Astrocyte of the hippocampus (primary cell): ENCODE results near the gene SH2D2A.

ENCODE experiments used
- DNase-seq: peaks from one replicate; pipeline ENCODE4 v3.0.0; 2011; ENCODE audit warnings: low read depth, low spot score

SH2D2A gene

DNA sequence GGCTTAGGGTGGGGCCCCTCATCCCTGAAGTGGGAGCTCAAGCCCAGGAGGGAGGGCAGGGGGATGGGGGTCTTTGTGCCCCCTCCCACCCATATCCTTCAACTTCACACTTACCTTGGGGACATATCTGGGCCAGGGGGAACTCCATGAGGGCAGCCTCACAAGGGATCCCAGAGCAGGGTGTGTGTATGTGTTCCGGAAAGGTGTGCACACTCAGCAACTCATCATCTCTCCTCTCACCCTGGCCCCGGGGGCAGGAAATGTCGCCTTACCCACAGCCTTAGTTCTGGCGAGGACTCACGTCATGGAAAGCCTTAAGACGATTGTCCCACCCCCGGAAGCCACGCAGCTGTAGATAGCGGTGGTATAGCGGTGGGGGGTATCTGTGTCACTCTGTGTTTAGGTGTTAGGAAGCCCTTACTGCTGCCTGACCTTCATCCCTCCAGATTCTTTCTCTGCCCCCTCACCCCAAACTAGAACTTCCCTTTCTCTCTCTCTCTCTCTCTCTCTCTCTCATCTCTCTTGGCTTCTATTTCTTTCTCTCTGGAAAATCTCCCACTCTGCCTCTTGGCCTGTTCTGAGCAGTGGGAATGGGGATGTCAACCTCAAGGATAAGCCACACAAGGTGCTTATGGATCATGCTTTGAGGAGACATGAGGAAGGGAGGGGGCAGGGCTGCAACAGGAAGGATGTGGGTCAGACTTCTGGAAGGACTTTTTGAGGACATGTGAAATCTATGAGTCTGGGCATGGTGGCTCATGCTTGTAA lies at the start of gene SH2D2A:
Gene SH2D2A (minus strand): TSS at position 288 of the 768 bp plus-strand sequence. CDS start 140 bp downstream, at position 148.
- no peak for DNase-seq

DNA sequence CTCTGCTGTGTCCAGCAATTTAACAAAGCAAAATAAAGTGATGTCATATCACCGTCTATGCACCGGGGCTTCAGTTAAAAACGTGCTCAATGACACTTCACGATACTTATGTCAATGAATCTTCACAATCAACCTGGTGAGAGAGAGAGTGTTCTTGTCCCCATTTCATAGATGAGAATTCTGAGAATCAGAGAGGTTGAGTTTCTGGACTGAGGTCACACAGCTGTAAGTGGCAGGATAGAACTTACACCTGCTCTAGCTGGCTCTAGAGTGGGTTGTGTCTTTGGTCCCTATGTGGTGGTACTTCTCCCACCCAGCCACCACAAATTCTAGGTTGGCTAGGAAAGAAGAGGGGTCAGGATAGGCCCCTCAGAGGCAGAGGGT lies 49.2 kb upstream of the SH2D2A start:
- DNase-seq = no peak

GRCh38 chr1:156865258-156865657 lies 48.6 kb upstream of the SH2D2A start:
- DNase-seq = no peak

DNA sequence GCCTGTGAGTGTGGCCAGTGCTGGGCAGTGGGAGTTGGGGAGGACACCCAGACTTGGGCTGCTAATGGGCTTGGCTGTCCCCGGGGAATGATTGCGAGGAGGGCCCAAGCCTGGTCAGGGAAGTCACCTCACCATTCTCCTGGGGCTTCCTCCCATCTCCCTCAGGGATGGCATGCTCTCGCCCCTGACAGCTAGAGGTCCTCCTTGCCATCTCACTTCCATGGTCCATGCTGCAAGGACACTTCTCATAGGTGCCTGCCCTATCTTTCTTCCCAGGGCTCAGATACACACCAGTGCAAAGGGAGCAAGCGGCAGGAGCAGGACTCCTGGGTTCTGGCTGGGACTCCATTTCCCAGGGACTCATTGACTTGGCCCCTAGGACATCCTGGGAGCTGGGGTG lies 48.1 kb upstream of the SH2D2A start:
- DNase-seq = no peak

DNA sequence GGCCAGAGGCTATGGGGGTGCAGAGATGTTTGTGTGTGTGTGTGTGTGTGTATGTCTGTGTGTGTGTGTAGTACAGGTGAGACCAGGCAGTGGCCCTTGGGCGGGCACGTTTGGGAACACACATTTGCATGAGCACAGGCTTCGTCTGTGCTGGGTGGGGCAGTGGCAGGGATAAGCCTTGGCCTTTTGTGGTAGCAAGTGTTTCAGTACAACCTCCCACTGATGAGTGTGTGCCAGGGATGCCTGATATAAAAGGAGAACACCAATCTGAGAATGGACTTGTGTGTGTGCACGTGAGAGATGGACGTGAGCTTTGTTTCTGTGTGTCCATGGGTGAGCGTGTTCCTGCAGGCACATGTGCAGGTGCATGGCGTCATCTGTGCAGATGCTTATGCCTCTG lies 47.0 kb upstream of the SH2D2A start:
- DNase-seq = no peak

DNA sequence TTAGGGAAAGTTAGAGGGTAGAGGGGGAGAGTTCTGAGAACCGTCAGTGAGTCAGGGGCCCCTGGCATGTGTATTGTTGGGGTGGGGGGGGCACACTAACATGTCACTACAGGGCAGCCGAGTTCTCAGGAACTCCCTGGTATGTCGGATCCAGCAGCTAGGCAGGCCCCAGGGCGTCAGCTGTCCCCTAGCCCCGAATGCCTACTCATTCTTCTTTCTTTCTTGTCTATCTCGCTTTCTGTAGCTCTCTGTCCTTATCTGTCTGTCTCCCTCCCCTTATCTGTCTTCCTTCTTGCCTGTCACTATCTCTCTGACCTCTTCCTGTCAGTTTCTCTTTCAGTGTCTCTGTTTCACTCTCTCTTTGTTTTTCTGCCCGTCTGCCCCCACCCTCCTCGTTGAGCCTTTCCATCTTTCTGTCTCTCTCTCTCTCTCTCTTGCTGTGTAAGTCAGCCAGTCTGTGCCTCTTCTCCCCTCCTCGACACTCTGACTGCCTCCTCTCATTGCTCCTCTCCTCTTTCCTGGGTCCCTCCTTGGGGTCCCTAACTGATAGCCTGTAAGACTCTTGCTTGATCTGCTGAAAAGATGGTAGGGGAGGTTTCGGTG lies 46.5 kb upstream of the SH2D2A start:
- no peak for DNase-seq

GRCh38 chr1:156862584-156862983 lies 45.9 kb upstream of the SH2D2A start:
- no peak for DNase-seq

DNA sequence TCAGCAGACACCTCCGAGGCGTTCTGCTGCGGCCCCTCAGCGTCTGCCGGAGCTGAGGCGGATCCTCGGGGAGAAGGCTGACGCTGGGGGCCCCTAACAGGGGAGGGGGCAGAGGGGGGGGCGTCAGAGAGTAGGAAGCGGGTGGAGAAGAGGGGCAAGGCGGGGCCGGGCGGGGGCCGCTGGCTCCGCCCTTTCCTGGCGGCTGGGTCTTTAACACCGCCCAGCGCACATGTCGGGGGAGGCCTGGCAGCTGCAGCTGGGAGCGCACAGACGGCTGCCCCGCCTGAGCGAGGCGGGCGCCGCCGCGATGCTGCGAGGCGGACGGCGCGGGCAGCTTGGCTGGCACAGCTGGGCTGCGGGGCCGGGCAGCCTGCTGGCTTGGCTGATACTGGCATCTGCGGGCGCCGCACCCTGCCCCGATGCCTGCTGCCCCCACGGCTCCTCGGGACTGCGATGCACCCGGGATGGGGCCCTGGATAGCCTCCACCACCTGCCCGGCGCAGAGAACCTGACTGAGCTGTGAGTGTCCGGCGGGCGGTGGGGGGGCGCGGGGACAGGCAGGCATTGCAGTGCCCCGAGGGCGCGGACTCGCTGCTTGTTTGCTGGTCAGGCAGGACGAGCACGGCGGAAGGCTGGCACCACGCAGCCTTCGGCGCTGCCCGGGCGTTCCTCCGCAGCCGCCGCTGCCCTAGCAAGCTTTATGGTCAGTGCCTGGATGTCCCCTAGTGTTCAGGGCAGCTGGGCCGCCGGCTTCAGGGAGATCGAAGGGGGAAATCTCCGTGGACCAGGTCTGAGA lies 44.2 kb upstream of the SH2D2A start, which contains the start of gene NTRK1:
Gene NTRK1 (plus strand): TSS at position 238 of the 796 bp plus-strand sequence. CDS start 70 bp downstream, at position 308.
- DNase-seq = peak; percentile 49

GRCh38 chr1:156860113-156860627 lies 43.5 kb upstream of the SH2D2A start:
- peak; percentile 74 for DNase-seq

DNA sequence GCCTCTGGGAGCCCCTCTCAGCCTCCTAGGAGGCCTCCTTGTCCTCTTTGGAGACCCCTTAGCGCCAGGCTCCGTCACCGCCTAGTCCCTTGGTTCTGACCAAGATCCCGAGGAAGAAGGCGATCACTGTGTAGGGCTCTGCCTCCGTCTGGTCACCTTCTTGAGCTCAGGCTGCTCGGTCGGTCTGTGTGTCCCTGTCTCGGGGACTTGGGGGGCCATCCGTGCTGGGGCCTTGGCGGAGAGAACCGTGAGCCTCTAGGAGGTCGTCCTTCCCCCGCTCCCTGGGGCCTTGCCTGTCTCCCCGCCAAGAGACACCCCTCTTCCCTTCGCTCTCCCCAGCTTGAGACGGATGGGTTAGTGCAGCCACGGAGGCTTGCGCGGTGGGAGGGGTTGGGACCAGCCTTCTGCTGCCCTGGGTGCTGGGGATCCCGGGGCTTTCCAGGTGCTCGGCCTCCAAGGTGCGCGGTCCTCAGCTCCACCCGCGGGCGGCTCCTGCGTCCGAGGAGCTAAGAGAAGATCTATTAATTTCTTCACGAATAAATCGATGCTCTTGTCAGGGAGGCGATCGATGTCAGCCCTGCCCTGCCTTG lies 43.0 kb upstream of the SH2D2A start:
- peak; percentile 50 for DNase-seq

DNA sequence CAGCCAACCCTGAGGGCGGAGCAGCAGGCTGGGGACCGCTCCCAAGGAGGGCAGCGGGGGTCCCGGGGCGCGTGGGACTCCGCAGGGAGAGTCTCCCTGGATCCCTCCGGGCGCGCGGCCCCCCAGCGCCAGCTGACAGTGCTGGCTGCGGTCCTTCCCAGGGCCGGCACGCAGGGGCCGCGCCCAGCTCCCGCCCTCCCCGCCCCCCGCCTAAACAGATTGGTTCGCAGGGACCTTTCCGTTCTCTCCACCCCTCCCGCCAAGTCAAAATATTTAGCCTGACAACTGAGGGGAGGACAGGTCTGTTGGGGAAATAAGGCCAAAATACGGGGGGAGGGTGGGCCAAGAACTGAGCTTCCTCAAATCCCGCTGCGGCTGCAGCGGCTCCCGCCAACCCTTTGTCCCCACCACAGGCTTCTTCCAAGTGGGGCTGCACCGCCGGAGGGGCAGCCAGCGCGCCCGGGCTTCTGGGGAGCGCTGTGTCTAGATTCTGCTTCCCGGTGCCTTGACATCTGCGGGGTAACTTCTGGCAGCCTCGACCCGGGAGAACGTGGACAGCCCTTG lies 42.4 kb upstream of the SH2D2A start, which contains the start of gene INSRR:
Gene INSRR (minus strand): TSS at position 159 of the 564 bp plus-strand sequence. CDS start 496 bp downstream, outside the sequence.
- DNase-seq = no peak

GRCh38 chr1:156858555-156858956 lies 41.9 kb upstream of the SH2D2A start:
- no peak for DNase-seq

- DNase-seq = no peak
Observed at GRCh38 chr1:156857532-156857931, 40.9 kb upstream of the SH2D2A start.

DNA sequence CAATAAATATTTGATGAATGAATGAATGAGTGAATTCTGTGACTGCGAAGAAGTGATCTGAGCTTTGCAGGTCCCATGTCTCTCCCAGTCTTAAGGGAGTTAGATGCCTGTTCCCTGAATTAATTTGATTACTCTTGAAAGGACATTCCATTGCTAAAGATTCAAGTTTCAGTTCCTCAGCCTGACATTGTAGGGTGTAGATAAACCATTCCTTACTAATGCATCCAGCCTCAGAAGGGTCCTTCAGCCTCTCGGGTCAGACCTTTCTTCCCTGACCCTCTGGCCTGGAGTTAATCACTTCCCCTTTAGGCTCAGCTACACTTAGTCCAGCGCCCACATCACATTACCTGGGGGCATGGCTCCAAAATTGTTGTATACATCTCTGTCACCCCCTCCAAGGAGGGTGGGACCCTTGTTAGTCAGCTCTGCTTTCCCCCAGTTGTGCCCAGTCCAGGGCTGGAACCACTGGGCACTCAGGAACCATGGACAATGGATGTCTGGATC lies 39.7 kb upstream of the SH2D2A start:
- no peak for DNase-seq

GRCh38 chr1:156854634-156855033 lies 38.0 kb upstream of the SH2D2A start:
- DNase-seq = no peak

DNA sequence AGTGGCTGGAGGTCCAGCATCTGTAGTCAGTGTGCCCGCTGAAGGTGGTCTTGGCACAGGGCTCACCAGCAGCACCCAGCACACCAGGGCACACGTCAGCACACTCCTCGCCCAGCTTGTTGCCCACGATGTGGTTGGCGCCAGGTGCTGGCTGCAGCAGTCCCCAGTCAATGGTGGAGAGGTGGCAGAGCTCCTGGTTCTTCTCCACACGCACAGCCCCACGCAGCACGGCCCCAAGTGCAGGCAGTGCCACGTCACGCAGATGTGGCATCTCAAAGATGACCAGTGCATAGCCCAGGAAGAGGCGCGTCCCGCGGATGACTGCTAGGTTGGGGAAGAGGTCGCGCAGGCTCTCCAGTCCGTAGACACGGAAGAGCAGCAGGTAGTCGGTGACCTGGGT lies 37.1 kb upstream of the SH2D2A start:
- no peak for DNase-seq

- peak; percentile 52 for DNase-seq
Observed at GRCh38 chr1:156852418-156852874, 35.8 kb upstream of the SH2D2A start.

DNA sequence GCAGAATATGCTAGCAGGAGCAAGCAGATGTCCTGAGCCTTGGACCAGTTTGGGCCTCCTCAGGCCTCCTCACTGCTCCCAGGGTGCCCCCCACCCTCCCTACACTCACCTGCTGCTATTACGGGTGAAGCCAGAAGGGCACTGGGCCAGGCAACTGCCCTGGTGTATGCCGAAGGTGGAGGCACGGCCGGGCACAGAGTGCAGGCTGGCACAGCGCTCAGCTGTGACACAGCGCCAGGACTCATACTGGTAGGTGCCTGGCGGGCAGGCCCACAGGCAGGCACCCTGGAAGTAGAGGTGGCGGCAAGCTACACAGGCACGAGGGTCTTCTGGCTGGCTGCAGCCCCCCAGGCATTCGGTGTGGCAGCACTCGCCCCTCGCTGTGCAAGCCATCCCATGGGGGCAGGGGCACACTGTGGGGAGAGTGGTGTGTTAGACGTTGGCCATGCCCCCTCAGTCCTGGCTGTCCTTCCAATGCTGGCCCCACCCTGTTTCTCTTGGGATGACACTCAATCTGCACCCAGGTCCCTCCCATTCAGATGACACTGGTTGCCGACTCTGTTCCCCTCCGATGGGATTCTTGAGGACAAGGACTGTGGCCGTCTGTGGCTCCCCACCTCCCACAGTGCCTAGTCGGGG lies 35.2 kb upstream of the SH2D2A start:
- no peak for DNase-seq

DNA sequence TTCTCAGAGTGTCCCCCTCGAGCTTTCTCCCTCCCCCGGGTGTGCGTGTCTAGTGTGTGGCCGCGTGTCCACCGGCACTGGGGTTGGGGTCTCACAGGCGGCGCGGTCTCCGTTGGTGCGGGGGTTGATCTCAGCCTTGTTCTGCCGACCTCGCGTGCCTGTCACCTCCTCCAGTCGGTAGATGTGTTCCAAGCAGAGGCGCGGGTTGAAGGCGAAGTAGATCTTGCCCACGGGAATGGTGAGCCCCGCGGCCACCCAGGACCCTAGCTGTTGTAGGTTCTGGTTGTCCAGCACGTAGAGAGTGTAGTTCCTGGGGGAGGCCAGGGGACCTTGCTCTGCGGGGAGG lies 32.5 kb upstream of the SH2D2A start:
- no peak for DNase-seq

DNA sequence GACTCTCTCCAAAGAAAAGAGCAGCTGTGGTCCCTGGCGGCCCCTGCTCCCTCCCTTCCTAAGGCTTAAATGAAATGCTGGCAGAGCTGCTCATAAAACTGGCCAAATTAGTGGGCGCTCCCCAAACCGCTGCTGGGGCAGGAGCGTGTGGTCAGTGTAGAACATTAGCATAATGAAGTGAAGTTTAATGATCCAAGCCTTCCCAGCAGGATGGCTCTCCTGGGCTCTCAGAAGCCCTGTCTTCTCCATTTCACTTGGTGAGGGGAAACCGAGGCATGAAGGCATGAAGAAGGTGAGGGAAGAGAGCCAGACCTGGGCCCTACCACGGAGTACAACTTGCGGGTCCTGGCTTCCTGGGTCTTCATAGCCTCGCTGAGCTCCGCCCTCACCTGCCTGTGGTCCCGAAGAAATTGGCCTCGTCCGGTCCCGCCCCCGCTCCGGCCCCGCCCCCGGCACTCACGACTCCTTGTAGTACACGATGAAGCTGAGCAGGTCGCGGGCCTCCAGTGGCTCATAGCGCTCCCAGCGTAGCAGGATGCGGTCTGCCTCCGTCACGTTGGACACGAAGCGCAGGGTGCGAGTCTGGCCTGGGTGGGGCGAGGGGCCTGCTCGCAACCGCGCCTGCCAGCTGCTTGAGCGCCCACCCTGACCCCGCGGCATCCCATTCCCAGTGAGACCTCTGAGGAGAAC lies 32.0 kb upstream of the SH2D2A start:
- DNase-seq = peak; percentile 39
